ENCODE measurements around the gene PRKAR2A.

DNA sequence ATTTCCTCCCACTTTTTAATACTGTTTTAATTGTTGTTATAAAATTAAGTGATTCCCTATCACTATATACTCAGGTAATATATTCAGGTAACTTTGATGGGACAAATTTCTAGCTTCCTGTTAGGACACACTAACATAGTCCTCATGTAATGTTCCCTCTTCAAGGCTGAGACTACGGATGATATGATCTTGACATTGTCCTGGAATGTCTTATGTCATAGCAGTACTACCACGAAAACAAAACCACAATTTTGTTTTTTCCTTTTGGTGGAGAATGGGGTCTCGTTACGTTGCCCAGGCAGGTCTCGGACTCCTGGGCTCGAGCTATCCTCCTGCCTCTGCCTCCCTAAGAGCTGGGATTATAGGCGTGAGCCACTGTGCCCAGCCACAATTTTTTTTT is 103.9 kb downstream of the PRKAR2A start:
- TF ChIP-seq POLR2A (IDR thresholded peaks at IDR 0.05) = no peak
- TF ChIP-seq, protein P1, sequence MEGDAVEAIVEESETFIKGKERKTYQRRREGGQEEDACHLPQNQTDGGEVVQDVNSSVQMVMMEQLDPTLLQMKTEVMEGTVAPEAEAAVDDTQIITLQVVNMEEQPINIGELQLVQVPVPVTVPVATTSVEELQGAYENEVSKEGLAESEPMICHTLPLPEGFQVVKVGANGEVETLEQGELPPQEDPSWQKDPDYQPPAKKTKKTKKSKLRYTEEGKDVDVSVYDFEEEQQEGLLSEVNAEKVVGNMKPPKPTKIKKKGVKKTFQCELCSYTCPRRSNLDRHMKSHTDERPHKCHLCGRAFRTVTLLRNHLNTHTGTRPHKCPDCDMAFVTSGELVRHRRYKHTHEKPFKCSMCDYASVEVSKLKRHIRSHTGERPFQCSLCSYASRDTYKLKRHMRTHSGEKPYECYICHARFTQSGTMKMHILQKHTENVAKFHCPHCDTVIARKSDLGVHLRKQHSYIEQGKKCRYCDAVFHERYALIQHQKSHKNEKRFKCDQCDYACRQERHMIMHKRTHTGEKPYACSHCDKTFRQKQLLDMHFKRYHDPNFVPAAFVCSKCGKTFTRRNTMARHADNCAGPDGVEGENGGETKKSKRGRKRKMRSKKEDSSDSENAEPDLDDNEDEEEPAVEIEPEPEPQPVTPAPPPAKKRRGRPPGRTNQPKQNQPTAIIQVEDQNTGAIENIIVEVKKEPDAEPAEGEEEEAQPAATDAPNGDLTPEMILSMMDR (IDR thresholded peaks at IDR 0.05) = no peak
